Activated CD4-positive, alpha-beta T cell treated with anti-CD3 and anti-CD28 coated beads, Interleukin-2, amount 50 U/mL, for 4 hours (primary cell): Measurements from ENCODE around the gene HUNK.

Source experiments
- DNase-seq, 2 experiments: peaks; one replicate each; pipeline ENCODE4 v3.0.0-alpha.2; 2020

Gene HUNK

DNA sequence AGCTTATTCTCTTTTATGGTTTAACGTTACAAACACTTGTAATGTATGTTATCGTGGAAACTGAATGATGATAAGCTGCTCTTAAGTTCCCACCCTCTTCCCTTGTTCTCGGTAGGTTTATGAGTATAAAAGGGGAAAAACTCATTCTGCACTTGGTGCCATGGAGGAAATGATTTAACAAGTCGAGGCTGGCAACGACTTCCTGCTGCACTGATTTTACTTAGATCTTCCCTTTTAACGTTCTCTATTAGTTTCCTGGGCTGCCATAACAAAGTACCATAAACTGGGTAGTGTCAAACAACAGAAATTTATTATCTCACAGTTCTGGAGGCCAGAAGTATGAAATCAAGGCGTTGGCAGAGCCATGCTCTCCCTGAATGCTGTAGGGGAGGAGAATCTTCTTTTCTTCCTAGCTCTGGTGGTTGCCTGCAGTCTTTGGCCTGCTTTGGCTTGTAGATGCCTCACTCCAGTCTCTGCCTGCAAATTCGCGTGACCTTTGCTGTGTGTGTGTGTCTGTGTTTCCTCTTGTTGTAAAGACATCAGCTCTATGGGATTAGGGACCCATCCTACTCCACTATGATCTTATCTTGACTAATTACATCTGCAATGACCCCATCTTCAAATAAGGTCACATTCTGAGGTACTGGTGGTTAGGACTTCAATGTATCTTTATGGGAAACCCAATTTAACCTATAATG lies 26.3 kb downstream of the HUNK start:
- no peak for DNase-seq

DNA sequence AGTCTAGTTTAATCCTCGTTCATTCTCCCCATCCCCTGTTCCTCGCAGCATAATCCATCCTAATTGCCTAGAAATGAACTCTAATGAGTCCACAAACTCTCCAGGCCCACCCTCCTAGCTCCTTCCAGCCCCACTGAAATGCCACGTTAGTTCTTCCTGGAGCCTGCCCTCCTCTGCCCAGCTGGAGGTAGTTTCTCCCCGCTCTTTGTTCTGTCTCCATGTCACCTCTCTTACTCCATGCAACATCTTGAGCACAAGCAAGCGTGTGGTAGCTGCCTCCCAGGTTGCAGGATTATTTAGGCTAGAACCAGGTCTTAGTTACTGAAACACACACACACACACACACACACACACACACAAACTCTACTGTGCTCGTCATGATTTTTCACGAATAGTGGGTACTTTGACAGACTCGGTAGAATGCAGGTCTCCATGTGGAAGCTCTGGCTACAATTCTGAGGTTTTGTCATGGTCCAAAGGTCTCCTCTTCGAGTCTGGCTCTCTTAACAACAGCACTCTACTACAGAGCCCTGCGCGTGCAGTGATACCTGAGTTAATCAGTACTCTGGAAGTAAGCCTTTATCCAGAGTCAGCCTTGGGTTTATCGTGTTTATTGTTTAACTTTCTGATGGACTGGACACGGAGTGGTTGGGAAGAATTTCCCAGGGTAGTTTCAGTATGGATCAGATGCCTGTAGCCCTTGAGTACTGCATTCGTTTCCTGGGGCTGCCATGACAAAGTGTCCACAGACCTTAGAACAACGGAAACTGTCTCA lies 27.5 kb downstream of the HUNK start:
- no peak for DNase-seq

DNA sequence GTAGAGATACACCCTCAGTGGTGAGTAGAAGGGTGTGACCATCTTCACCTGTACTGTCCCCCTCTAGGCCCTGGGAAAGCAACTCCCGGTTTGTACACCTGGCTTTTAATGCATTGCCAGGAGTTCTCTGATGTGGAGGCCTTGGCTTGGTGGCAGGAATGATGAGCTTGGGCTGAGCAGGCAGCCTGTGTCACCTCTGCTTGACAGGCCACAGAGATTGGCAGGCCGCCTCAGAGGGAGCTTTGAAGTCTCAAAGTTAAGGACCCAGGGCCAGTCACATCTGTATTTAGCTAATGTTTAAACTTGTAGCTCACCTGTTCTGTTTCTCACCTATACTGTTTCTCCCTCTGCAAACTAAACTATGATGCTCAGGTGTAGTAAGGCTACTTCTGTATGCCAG lies 28.5 kb downstream of the HUNK start:
- DNase-seq = no peak

DNA sequence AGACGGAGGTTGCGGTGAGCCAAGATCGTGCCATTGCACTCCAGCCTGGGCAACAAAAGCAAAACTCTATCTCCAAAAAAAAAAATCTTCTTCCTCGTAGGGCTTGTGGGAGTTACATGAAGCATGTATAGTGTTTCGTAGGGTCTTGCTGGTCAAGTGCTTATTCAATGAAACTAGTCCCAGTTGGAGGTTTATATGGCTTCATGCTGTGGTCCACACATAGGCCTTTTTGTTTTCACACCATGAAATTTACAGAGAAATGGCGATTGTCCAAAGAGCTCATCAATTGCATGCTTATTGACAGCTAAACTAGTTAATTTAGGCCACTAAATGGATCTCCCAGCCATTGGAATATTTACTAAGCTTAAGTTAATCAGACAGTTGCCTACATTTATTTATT lies 29.6 kb downstream of the HUNK start:
- no peak for DNase-seq

DNA sequence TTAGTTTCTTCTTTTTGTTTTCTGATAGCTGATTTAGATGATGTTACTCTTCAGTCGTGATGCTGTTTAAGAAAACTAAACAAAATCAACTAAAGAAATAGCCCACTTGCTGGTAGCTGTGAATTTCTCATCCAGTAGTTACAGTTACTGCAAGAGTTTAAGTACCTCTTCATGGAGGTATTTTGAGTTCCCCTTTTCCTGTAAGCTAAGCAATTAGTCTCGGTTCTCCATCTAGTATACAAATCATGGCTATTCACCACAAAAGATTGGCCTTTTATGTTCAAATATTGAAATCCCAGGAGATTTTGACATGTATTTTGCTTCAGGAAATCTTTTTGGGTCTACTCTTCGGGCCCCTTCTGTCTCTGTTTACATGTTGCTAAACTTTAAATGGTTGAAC lies 31.1 kb downstream of the HUNK start:
- no peak for DNase-seq

DNA sequence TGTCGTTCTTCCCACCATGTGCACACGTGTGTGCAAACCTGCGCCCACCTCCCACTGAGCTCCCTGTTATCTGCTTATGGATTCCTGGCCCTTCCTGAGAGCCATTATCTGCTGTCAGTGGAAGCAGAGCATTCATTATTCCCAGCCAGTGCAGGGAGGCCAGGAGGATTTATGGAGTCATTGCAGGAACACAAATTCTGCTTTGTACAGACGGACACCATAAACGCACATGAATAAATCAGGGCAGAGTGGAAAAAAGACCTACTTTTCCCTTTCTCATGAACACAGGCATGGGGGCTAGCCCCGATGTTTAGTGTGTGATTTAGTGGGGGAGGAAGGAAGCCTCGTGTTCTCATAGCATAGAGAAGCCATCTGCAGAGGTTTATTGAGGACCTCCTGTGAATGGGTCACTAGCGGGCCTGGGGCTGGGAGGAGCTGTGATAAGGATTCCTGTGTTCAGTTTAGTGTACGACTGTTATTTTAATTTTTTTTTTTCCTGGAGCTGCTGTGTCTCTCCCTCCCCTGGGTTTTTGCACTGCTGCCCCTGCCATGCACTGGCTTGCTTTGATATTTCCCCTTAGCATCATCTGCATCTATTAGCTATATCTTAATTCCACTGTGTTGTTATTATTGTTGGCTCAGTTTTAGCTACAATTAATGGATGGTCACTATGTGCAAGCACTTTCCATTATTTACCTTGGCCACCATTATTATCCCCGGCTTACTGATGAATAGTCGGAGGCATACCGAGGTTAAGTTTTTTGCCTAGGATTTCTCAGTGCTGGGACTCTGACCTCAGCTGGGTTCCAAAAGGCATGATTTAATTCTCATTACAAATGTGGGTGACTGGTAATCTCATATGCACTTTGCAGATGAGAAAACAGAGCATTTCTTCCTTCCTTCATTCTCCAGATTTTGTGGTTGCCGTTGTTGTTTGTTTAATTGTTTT lies 33.0 kb downstream of the HUNK start:
- DNase-seq = no peak

DNA sequence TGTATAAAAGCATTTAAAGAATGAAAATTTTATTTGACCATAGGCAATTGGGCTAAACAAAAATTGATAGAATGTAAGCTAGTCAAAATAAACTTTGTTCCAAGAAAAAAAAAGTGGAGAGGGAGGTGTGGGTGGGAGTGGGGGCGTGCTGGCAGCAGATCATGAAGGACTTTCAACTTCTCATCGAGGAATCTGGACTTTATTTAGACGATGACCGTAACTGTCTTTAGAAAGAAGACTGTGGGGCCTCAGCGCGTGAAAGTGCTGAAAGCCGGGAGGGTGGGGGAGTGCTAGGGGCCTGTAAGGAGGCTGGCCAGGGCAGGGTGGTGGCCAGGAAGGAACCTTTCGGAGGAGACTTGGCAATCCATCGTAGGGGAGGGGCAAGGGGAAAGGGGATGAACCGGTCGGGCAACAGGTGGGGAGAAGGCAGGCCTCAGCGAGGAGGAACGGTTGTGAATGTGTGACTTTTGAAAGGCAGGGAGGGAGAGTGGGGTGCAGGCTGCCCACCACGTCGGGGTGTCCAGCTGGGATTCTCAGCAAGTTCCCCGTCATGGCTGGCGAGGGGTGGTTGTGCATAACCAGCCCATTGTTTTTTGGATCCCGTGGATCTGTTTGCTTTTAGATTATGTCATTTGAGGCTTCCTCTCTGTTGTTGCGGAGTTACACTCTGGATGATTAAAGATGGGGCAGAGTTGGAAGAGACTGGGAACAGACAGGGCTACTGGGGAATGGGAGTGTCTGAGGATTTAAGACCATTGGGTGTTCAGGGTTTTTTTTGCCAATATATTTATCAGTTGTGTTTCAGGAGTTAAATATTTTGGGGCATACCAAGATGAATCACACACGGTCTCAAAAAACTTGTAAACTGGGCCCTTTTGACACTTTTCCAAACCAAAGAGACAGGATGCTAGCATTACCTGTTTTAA lies 35.5 kb downstream of the HUNK start:
- no peak for DNase-seq

DNA sequence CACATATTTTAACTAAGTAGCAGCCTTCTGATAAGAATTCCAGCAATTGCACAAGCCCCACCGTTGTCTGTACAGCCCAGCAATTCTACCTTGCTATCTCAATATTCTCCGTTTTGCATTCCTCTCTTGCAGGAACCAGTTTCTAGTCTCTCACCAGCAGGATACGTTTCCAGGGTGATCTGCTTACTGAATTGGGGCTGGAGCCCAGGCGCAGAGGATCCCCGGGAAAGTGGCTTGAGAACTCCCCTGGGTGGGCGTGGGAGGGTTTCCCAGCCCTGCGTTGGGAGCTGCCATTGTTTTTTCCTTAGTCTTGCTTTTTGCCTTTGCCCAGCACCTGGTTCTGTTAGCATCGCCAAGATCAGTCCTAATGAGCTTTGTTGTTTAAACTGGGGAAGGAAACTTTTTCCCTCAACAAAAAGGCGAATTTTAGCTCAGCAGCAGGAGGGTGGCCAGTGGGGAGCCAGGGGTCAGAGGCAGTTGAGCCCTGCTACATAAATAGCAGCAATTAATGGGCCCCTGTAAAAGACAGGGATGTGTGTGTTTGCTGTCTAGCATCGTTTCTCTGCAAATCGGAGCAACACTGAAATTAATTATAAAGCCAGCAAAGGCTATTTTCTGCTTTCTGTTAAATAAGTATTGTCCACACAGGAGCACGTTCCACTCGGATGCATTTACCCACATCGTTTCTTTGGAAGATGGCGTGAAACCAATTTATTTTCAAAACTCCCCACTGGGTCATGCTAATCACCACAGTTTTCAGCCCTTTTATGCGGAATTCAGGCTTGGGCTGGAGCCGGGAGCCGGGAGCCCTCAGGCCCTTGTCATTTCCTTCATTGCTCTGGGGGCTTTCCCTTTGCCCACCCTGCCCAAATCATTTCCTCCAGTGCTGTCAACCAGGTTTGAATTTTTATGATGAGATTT lies 36.6 kb downstream of the HUNK start:
- DNase-seq = no peak

DNA sequence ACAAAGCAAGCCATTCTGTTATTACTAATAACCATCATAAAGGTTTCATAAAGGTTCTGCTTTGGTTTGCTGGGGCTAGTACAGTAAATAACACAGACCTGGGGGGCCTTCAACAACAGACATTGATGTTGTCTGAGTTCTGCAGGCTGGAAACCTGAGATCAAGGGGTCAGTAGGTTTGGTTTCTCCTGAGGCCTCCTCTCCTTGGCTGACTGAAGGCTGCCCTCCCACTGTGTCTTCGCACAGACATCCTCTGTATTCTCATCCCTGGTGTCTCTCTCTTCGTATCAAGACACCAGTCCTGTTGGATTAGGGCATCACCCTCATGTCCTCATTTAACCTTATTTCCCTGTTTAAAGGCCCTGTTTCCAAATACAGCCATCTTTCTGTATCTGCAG lies 37.3 kb downstream of the HUNK start:
- no peak for DNase-seq

DNA sequence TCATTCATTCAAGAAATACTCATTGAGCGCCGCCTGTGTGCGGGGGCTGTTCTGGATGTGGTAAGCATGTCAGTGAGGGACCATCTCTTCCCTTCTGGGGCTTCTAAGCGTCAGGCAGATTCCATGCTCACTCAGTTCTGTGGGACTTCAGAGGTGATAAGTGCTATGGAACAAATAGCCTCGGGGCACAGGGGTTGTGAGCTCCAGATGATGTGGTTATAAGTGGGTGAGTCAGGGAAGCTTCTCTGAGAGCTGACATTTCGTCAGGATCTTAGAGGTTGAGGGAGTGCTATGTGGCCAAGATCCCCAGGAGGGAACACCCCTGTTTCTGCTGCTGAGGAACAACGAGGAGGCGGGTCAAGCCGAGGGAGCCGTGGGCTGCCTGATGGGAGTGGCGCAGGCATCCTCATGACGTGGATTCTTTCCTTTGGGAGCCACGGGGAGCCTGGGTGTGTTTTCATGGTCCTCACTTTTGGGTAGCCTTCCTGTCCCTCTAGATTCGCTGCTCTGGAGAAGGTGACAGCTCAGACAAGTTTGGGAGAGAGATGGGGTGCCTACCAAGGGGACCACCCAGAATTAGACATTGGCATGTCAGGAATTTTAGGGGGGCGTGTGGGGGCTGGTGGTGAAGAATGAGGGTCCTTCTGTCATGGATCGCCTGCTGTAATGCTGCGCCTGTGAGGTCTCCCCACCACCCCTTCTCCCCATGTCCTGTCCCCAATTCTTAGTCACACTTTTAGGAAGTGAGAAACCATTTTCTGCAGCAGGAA lies 38.5 kb downstream of the HUNK start:
- no peak for DNase-seq

DNA sequence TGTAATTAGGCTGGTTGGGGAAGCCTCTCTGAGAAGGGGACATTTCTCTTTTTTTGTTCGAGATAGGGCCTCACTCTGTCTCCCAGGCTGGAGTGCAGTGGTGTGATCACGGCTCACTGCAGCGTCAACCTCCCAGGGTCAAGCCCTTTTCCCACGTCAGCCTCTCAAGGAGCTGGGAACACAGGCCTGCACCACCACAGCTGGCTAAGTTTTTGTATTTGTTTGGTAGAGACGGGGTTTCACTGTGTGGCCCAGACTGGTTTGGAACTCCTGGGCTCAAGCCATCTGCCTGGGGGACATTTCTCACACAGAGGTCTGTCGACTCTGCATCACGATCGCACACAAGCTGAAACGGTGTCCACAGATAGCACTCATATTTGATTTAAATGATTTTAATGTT lies 39.7 kb downstream of the HUNK start:
- DNase-seq = no peak

DNA sequence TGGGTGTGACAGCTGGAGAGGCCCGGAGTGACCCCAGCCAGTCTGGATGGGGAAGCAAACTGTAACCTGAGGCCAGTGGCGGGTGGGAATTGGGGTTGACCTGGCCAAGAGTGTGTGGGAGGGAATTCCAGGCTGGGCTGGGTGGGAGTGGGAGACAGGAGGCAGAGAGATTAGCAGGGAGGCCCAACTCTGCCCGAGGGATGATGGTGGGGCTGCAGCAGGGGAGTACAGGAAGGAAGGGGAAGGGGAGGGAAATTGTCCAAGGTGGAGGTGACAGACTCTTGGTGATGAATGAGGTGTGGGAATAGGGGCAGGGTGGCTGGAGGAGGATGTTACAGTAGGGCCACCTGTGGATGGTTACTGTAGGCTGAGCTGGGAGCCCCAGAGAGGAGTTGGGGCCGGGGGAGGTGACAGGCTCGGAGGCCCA lies 40.4 kb downstream of the HUNK start:
- no peak for DNase-seq

DNA sequence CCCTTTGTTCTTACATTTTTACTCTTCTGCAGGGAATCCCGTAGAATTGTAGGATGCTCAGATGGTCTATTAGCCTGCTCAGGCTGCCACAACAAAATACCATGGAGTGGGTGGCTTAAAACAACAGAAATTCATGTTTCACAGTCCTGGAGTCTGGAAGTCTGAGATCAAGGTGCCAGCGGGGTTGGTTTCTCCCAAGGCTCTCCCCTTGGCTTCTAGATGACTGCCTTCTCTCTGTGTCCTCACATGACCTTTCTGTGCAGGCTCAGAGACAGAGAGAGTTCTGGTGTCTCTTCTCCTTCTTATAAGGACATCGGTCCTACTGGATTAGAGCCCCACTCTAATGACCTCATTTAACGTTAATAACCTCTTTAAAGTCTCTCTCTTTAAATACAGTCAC lies 41.7 kb downstream of the HUNK start:
- no peak for DNase-seq

DNA sequence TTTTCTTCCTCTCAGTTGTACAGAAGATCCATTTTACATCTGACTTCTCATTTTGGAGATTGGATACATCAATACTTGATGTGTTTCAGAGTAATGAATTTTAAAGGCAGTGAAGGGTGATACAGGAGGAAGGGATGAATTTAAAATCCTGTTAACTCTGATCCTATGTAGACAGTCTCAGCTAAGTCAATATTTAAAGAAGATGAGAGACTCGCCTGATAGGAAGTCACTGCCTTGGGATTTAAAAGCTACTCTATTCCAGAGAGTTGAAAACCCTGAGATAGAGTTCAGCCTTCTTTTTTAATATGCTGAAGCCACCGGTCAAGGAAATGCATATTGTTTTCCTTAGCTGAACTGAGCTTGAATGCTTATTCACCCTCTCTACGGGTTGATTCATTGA lies 42.7 kb downstream of the HUNK start:
- DNase-seq = no peak

DNA sequence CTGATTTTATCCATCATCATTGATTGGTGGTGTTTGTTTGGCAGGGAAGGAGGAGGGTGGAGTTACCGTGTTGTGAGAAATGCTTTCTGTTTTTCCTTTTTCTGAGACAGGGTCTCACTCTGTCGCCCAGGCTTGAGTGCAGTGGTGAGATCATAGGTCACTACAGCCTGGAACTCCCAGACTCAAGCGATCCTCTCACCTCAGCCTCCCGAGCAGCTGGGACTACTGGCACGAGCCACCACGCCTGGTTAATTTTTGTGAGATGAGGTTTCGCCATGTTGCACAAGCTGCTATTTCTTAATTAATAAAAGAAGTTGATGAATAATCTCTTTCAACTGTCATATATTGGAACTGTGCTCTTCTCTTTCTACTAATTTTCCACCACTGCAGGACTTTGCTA lies 44.3 kb downstream of the HUNK start:
- DNase-seq = no peak

DNA sequence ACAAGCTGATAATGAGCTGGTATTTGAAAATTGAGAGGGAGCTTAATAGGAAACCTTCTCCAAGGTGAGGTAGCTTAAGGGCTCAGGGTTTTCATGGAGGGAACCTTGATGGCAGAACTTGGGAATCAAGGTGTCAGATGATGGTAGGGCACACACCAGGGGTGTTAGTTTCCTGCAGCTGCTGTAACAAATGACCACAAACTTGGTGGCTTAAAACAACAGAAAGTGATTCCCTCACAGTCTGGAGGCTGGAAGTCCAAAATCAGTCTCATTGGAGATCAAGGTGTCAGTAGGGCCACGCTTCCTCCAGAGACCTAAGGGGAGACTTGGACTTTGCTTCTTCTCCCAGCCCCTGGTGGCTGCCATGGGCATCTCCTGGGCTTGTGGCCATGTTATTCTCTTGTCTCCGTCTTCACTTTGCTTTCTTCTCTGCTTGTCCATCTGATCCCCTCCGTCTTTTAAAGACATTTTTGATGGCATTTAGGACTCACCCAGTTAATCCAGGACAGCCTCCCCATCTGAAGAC lies 45.5 kb downstream of the HUNK start:
- DNase-seq = no peak

DNA sequence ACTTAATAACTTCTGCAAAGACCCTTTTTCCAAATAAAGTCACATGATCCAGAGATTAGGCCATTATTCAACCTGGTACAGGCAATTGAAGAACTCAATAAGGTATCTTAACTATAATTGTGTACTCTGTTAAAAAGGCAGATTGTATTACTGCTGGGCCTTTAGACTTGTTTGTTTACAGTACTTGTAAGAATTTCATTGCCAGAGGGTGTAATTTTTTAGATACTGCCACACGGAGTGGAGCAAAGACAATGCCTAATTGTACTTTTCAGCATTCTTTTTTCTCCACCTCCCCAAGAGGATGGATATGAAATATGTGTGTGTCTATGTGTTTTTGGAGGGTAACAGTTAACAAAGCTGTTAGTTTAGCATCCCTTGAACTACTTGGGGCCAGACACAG lies 47.5 kb downstream of the HUNK start:
- DNase-seq = no peak

DNA sequence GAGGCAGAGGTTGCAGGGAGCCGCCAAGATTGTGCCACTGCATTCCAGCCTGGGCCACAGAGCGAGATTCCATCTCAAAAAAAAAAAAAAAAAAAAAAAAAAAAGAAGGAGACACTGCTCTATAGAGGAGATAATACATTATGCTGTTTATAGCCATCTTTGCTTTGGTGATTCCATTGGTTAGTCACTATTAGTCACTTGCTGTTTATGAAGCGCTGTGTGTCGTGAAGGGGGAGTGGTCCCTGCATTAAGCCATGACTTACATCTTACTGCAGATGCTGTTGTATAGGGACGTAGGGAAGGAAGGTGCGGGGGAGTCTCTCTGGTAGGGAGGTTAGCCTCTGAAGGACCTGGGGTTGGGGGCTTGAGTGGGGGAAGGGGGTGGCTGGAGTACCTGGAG lies 48.3 kb downstream of the HUNK start:
- DNase-seq = no peak

DNA sequence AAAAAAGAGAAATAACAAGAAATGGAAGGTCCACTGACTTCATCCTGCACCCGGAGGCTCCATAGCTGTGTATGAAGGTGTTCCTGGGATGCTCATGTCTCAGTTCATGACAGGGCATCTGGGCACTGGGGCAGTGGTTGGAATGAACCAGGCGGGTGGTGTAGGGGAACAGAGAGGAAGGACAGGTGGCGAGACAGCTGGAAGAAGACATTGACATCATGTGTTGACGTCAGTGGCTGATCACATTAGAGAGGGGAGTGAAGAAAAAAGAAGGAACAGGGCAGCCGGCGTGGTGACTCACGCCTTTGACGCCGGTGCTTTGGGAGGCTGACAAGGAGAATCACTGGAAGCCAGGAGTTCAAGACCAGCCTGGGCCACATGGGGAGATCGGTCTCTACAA lies 50.1 kb downstream of the HUNK start:
- DNase-seq = no peak

DNA sequence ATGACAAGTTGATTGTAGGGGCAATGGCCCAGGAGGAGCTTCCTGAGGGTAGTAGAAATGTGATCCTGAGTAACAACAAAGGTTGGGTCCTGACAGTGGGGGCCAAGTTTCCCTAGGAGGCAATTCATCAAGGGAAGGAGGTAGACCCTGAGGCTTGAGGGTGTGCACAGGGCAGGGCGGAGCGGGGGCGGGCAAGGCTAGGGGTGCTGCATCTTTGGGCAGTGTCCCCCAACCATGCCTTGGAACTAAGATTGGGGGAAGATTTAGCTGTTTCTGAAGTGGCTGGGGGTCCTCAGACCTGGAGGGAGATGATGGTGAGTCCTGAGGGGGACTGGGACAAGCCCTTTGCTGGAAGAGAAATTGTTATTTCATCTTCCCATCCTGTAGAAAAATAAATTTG lies 50.9 kb downstream of the HUNK start:
- no peak for DNase-seq
